GM18909 (cell line): ENCODE data around the gene ACAN.

ENCODE experiments used
- ATAC-seq: cut with Tn5 transposase; IDR thresholded peaks from one replicate; pipeline ENCODE4 v1.9.1; 2021; ENCODE audit warnings: mild to moderate bottlenecking; ENCODE audit not compliant: unreplicated experiment, poor library complexity

Gene ACAN

GRCh38 chr15:88898736-88899135, 95.5 kb downstream of the ACAN start:
- ATAC-seq = no peak

GRCh38 chr15:88899251-88899650, 96.0 kb downstream of the ACAN start:
- no peak for ATAC-seq

- ATAC-seq = no peak
These were observed 97.2 kb downstream of the ACAN start for GRCh38 chr15:88900309-88900981.

GRCh38 chr15:88900982-88901418, 97.8 kb downstream of the ACAN start:
- ATAC-seq = no peak

- ATAC-seq = no peak
These were observed 98.4 kb downstream of the ACAN start for GRCh38 chr15:88901508-88902220.

GRCh38 chr15:88902221-88902835, 99.1 kb downstream of the ACAN start:
- ATAC-seq = no peak

GRCh38 chr15:88902846-88903245, 99.6 kb downstream of the ACAN start:
- ATAC-seq = no peak

- ATAC-seq = no peak
These were observed 101.0 kb downstream of the ACAN start for GRCh38 chr15:88904257-88904623.

- ATAC-seq = peak; percentile 89
These were observed 101.5 kb downstream of the ACAN start for GRCh38 chr15:88904624-88905327.

- no peak for ATAC-seq
These were observed 102.3 kb downstream of the ACAN start for GRCh38 chr15:88905576-88905975.

- ATAC-seq = no peak
These were observed 102.9 kb downstream of the ACAN start for GRCh38 chr15:88906130-88906529.

GRCh38 chr15:88906551-88906950, 103.3 kb downstream of the ACAN start:
- ATAC-seq = no peak

GRCh38 chr15:88907111-88907510, 103.9 kb downstream of the ACAN start:
- ATAC-seq = no peak

- no peak for ATAC-seq
These were observed 104.9 kb downstream of the ACAN start for GRCh38 chr15:88908123-88908522.

GRCh38 chr15:88908697-88909621, 105.7 kb downstream of the ACAN start:
- no peak for ATAC-seq

GRCh38 chr15:88909956-88910831, 107.0 kb downstream of the ACAN start:
- no peak for ATAC-seq

GRCh38 chr15:88911766-88912118, 108.5 kb downstream of the ACAN start:
- ATAC-seq = no peak

GRCh38 chr15:88912500-88912921, 109.3 kb downstream of the ACAN start:
- no peak for ATAC-seq
